ENCODE results near the gene SCCPDH. TPM values are rescaled to one million over a fixed set of nuclear protein-coding genes. Genes with fewer than 3 reads are reported as not detected.

SCCPDH gene
- total and polyA plus RNA-seq, 2 of the 13 experiments (the other 11 are each of a cell fraction or from before 2014, with no cell fraction given), result 36.7 to 62.3 TPM

DNA sequence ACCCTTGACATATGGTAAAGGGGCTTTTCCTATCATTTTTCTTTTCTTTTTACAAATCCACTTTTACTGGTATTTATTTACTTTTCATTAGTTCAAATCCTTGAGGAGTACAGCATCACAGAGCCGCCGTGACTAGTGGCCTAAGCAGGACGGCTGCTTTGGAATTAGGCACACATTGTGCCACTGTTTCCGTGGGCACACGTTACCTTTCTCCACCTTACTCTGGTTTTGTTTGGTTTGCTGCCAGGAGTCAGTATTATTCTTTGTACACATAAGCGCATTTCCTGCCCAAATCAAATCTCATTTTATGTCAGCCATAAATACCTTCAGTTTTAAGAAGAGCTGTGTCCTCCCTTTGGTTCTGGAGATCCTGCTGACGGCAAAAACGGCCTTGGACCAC, 31.2 kb downstream of the SCCPDH start (continued):
- TF ChIP-seq, protein P1, sequence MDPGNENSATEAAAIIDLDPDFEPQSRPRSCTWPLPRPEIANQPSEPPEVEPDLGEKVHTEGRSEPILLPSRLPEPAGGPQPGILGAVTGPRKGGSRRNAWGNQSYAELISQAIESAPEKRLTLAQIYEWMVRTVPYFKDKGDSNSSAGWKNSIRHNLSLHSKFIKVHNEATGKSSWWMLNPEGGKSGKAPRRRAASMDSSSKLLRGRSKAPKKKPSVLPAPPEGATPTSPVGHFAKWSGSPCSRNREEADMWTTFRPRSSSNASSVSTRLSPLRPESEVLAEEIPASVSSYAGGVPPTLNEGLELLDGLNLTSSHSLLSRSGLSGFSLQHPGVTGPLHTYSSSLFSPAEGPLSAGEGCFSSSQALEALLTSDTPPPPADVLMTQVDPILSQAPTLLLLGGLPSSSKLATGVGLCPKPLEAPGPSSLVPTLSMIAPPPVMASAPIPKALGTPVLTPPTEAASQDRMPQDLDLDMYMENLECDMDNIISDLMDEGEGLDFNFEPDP (CRISPR knock-in tag; conservative IDR thresholded peaks at IDR 0.05), result no peak
- TF ChIP-seq ZBTB38 (CRISPR knock-in tag; IDR thresholded peaks at IDR 0.05), result no peak
- TF ChIP-seq, protein P2, sequence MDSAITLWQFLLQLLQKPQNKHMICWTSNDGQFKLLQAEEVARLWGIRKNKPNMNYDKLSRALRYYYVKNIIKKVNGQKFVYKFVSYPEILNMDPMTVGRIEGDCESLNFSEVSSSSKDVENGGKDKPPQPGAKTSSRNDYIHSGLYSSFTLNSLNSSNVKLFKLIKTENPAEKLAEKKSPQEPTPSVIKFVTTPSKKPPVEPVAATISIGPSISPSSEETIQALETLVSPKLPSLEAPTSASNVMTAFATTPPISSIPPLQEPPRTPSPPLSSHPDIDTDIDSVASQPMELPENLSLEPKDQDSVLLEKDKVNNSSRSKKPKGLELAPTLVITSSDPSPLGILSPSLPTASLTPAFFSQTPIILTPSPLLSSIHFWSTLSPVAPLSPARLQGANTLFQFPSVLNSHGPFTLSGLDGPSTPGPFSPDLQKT (CRISPR knock-in tag; IDR thresholded peaks at IDR 0.05; ENCODE audit: borderline replicate concordance), result no peak
- TF ChIP-seq, protein P3, sequence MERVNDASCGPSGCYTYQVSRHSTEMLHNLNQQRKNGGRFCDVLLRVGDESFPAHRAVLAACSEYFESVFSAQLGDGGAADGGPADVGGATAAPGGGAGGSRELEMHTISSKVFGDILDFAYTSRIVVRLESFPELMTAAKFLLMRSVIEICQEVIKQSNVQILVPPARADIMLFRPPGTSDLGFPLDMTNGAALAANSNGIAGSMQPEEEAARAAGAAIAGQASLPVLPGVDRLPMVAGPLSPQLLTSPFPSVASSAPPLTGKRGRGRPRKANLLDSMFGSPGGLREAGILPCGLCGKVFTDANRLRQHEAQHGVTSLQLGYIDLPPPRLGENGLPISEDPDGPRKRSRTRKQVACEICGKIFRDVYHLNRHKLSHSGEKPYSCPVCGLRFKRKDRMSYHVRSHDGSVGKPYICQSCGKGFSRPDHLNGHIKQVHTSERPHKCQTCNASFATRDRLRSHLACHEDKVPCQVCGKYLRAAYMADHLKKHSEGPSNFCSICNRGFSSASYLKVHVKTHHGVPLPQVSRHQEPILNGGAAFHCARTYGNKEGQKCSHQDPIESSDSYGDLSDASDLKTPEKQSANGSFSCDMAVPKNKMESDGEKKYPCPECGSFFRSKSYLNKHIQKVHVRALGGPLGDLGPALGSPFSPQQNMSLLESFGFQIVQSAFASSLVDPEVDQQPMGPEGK (CRISPR knock-in tag; IDR thresholded peaks at IDR 0.05), result no peak

DNA sequence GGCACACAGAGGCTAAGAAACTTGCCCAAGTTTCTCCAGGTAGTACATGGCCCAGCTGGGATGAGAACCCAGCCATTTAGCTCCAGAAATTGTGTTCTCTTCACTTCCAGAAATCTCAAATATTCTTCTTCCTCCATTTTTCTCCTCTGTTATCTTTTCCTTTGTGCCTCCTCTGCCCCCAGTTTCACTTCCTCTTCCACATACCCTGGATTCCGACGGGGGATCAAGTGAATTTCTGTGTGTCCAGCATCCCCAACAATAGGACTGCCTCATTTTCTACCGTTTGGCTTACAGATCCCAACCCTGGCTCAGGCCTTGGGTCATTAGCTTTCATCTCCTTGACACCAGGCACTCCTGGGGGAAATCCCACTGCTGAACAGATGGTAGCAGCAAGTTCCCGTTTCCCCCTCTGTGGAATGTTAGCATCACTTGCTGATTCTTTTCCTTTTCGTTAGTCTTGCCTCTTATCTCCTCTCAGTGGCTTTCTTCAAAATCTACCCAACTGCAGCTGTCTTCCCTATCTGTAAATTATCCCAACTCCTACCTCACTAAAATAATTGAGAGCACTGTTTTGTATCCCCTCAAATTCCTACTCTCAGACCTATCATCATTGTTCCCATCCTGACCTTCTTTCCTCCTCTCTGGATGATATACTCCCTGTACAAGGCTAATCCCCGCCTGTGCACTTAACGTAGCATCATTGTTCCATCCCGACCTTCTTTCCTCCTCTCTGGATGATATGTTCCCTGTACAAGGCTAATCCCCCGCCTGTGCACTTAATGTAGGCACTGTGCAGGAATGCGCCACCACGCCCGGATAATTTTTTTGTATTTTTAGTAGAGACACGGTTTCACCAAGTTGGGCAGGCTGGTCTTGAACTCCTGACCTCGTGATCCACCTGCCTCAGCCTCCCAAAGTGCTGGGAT, 36.5 kb downstream of the SCCPDH start:
- Histone ChIP-seq H4K20me1 (ENCODE audit: insufficient read depth, low read length) (no peaks in the 10 kb centered on the region), H3K4me1 (ENCODE audit: insufficient read depth, low read length) (no peaks in the 10 kb centered on the region), H3K36me3 (replicated peaks in 1 of 2; ENCODE audit: control insufficient read depth in 1 of 2, insufficient read depth in 2 of 2, low read length in 2 of 2) (peaks cover 16 to 55% of the 10 kb centered on the region in 2 experiments), H3K27me3 (ENCODE audit: control insufficient read depth in 1 of 2, insufficient read depth in 2 of 2, low read length in 2 of 2) (no peaks in the 10 kb centered on the region), H3K79me2 (ENCODE audit: insufficient read depth, low read length) (no peaks in the 10 kb centered on the region), H3K4me2 (ENCODE audit: low read depth, low read length) (no peak overlapping the region), H3K4me3 (replicated peaks in 1 of 3; ENCODE audit: insufficient read depth in 1 of 3, low read depth in 2 of 3, low read length in 3 of 3) (no peak overlapping the region), H3K9ac (ENCODE audit: insufficient read depth, low read depth, low read length) (no peak overlapping the region), H3K9me3 (ENCODE audit: low read length) (no peaks in the 10 kb centered on the region), H2AFZ (ENCODE audit: low read length) (no peak overlapping the region), H3K27ac (ENCODE audit: extremely low read length, insufficient read depth, low read length) (no peak overlapping the region)
- BruUV-seq (replicated peaks), result no TSS peak
- WGBS (ENCODE audit: low lambda C conversion rate), result 97% methylated on average over 14 of the region's 14 CpGs
- TF ChIP-seq HNRNPUL1 (IDR thresholded peaks at IDR 0.05; ENCODE audit: low read depth, low read length) (no peak), GABPB1 (CRISPR knock-in tag; IDR thresholded peaks at IDR 0.05) (no peak), REPIN1 (CRISPR knock-in tag; IDR thresholded peaks at IDR 0.05; ENCODE audit: borderline replicate concordance, low read depth) (no peak), PAF1 (CRISPR knock-in tag; IDR thresholded peaks at IDR 0.05) (no peak), SUZ12 (IDR thresholded peaks at IDR 0.05; ENCODE audit: low read depth, low read length) (no peak), GFI1 (CRISPR knock-in tag; IDR thresholded peaks at IDR 0.05; ENCODE audit: borderline replicate concordance) (no peak), ZBTB1 (CRISPR knock-in tag; IDR thresholded peaks at IDR 0.05; ENCODE audit: borderline replicate concordance) (no peak)
- TF ChIP-seq, protein P4, sequence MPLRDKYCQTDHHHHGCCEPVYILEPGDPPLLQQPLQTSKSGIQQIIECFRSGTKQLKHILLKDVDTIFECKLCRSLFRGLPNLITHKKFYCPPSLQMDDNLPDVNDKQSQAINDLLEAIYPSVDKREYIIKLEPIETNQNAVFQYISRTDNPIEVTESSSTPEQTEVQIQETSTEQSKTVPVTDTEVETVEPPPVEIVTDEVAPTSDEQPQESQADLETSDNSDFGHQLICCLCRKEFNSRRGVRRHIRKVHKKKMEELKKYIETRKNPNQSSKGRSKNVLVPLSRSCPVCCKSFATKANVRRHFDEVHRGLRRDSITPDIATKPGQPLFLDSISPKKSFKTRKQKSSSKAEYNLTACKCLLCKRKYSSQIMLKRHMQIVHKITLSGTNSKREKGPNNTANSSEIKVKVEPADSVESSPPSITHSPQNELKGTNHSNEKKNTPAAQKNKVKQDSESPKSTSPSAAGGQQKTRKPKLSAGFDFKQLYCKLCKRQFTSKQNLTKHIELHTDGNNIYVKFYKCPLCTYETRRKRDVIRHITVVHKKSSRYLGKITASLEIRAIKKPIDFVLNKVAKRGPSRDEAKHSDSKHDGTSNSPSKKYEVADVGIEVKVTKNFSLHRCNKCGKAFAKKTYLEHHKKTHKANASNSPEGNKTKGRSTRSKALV (CRISPR knock-in tag; IDR thresholded peaks at IDR 0.05), result no peak
- ChIA-PET POLR2A (no interaction called here), CTCF (ENCODE audit: low intra/inter-chr PET ratio, low total read pairs) (no interaction called here)
- in situ Hi-C loops (cut with HindIII; ENCODE audit: extremely low pct_ligation_motif_present, low pct_unique_long_range_greater_than_20kb) (no loop called here), intact Hi-C loops (cut with micrococcal nuclease; ENCODE audit: unreplicated experiment) (no loop called here)
- FAIRE-seq (no peak), ATAC-seq (no peak), DNase-seq (ENCODE audit: low spot score) (no peak)

All from HepG2 (cell line).